GM12891 (cell line): Measurements from ENCODE around the gene CYP2W1.
"Not testable (repeated sequence)": the region's sequence is repeated elsewhere in the genome, so short reads cannot be mapped to it uniquely, and the experiment has no call there.

Source experiments
- DNase-seq: peaks from one replicate; pipeline ENCODE4 v3.0.0; 2011; ENCODE audit warnings: low spot score; ENCODE audit not compliant: insufficient read length
- FAIRE-seq: peaks from 2 replicates; lab custom pipeline; 2011; peaks lifted over from hg19 to GRCh38; lab: Jason Lieb, UNC
- PAX5 ChIP-seq: IDR thresholded peaks from 2 replicates; pipeline ENCODE4 v1.6.1; 2011; ENCODE audit warnings: low read length, moderate library complexity, mild to moderate bottlenecking; ENCODE audit not compliant: insufficient read depth, severe bottlenecking
- POLR2A ChIP-seq: IDR thresholded peaks from 2 replicates; pipeline ENCODE4 v1.6.1; 2011; ENCODE audit warnings: low read depth, low read length, control low read depth
- POLR2AphosphoS5 ChIP-seq: IDR thresholded peaks from 2 replicates; pipeline ENCODE4 v1.6.1; 2011; ENCODE audit warnings: low read depth, low read length, control low read depth
- POU2F2 ChIP-seq: IDR thresholded peaks from 2 replicates; pipeline ENCODE4 v1.6.1; 2011; ENCODE audit warnings: low read depth, mild to moderate bottlenecking, control low read depth, low read length, moderate library complexity
- SPI1 ChIP-seq: IDR thresholded peaks from 2 replicates; pipeline ENCODE4 v1.6.1; 2011; ENCODE audit warnings: low read depth, low read length, control low read depth
- TAF1 ChIP-seq: IDR thresholded peaks from 2 replicates; pipeline ENCODE4 v1.6.1; 2011; ENCODE audit warnings: low read depth, low read length, control low read depth

Gene CYP2W1

DNA sequence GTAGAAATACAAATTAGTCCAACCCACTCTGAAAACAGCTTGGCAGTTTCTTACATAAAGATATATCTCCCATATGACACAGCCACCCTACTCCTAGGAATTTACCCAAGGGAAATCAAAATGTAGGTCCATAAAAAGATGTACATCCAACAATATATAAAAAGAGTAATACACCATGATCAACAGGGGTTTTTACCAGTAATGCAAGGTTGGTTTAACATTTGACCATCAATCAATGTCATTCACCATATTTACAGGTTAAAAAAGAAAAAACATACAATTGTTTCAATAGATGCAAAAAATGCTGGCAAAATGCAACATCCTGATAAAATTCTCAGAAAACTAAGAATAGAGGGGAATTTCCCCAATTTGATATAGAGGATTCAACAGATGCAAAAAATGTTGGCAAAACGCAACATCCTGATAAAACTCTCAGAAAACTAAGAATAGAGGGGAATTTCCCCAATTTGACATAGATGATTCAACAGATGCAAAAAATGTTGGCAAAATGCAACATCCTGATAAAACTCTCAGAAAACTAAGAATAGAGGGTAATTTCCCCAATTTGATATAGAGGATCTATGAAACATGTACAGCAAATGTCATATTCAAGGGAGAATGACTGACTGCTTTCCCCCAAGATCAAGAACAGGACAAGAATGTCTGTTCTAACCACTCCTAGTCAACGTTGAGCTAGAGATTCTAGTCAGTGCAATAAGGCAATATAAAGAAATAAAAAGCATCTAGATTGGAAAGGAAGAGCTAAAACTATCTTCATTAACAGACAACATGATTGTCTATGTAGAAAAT lies 42.2 kb upstream of the CYP2W1 start:
- FAIRE-seq: no peak
- DNase-seq: no peak
- TF ChIP-seq POU2F2 (no peak), POLR2AphosphoS5 (no peak), TAF1 (no peak), POLR2A (no peak), PAX5 (no peak), SPI1 (no peak)

DNA sequence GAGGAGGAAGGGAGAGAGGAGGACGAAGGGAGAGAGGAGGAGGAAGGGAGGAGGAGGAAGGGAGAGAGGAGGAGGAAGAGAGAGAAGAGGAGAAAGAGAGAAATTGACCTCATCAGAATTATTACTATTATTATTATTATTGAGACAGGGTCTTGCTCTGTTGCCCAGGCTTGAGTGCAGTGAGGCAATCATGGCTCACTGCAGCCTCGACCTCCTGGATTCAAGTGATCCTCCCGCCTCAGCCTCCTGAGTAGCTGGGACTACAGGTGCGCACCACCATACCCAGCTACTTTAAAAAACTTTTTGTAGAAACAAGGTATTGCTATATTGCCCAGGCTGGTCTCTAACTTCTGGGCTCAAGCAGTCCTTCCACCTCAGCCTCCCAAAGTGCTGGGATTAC lies 39.2 kb upstream of the CYP2W1 start:
- DNase-seq, FAIRE-seq: not testable (repeated sequence)

DNA sequence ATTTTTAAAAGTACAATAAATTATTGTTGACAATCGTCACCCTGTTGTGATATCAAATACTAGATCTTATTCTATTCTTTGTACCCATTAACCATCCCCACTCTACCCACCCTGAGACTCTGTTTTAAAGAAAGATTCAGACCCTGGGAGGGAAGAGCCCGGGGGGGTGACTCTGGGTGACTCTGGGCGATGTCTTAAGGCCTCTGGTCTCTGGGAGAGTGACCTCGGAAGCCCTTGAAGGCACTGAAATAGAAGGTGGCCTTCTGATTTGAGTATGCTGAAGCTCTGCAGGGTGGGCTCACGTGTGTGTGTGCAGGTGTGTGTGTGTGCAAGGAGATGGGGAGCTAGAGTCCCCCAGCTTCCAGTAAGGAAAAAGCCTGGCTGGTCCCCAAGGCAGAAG lies 38.2 kb upstream of the CYP2W1 start:
- no peak for TF ChIP-seq POLR2A
- no peak for TF ChIP-seq TAF1
- no peak for TF ChIP-seq SPI1
- TF ChIP-seq POLR2AphosphoS5: no peak
- no peak for TF ChIP-seq PAX5
- no peak for DNase-seq
- no peak for FAIRE-seq

DNA sequence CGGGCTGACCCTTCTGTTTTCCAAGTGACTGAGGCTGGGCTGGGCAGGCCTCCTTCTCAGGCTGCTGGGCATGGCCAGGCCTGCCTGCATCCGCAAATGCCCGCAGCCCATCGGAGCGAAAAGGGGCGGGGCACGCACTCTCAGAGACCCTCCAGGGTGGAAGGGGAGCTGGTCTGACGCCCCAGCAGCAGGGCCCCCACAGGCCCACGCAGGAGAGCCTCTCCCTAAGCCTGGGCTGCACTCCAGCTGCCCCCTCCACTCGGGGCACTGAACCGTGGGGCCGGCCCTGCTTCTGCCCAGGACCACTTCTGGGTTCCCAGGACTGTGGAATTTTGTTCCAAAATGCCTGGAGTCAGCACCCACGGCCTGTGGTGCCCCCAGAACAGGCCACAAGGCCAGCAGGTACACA lies 37.8 kb upstream of the CYP2W1 start:
- DNase-seq (no peak), FAIRE-seq (no peak)
- TF ChIP-seq PAX5: no peak
- no peak for TF ChIP-seq POU2F2
- TF ChIP-seq TAF1: no peak
- no peak for TF ChIP-seq SPI1
- TF ChIP-seq POLR2AphosphoS5: no peak
- TF ChIP-seq POLR2A: no peak

DNA sequence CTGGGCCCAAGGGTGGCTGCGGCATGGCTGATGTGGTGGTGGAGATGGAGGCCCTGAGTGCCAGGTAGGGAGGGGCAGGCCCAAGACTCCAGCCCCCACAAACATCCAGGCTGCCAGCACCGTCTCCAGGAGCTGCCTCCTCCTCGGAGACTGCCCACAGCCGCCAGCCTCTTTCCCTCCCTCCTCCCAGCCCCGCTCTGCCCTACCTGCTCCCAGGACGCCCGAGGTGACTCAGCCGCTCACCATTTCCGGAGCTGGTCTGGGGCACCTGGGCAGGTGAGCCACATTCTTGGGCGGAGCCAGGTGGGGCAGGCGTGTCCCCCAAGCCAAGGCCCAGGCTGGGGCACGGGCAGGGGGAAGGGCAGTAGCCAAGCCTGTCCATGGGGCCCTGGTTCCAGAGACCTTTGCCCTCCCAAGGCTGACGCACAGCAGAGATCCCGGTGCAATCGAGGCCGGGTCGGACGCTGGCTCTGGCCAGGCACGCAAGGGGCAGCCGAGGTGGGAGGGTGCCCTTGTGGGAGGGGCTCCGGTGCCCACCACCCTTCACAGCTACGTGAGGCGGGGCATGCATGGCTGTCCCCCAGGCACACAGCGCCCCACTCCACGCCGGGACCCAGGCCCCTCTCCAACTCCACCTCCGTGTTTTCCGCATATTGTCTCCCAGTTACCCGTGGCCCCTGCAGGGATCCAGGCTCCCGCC lies 37.3 kb upstream of the CYP2W1 start:
- no peak for FAIRE-seq
- TF ChIP-seq POU2F2: no peak
- no peak for TF ChIP-seq POLR2AphosphoS5
- TF ChIP-seq POLR2A: no peak
- no peak for TF ChIP-seq SPI1
- no peak for TF ChIP-seq TAF1
- TF ChIP-seq PAX5: no peak
- DNase-seq: no peak

DNA sequence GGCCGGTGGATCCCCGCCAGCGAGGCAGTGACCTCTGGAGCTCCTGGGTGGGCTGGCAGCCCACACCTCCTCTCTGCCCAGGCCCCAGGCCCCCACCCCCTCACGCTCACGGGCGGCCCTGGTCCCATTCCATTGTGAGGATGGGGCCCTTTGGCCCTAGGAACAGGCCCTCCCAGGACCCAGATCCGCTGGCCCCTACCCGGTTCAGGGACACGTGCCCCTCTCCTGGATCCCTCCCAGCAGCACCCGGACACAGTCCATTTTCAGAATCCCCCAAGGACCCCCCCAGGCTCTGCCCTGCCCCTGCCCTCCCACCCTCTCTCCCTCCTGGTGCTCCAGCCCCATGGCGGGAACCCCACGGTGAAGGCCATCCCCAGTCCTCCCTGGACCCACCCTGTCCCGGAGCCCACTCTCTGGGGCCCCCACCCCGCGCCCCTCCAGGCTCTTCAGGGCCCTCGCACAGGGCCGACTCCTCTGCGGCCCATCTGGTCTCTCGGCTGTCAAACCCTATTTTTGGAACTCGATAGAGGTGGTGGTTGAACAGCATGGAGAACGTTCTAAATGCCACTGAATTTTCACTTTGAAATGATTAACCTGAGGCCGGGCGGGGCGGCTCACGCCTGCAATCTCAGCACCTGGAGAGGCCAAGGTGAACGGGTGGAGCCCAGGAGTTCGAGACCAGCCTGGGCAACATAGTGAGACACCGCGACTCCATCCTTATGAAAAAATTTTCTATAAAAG lies 36.6 kb upstream of the CYP2W1 start:
- DNase-seq (no peak), FAIRE-seq (no peak)
- TF ChIP-seq TAF1 (no peak), PAX5 (no peak), POLR2AphosphoS5 (no peak), POLR2A (no peak), SPI1 (no peak), POU2F2 (no peak)

DNA sequence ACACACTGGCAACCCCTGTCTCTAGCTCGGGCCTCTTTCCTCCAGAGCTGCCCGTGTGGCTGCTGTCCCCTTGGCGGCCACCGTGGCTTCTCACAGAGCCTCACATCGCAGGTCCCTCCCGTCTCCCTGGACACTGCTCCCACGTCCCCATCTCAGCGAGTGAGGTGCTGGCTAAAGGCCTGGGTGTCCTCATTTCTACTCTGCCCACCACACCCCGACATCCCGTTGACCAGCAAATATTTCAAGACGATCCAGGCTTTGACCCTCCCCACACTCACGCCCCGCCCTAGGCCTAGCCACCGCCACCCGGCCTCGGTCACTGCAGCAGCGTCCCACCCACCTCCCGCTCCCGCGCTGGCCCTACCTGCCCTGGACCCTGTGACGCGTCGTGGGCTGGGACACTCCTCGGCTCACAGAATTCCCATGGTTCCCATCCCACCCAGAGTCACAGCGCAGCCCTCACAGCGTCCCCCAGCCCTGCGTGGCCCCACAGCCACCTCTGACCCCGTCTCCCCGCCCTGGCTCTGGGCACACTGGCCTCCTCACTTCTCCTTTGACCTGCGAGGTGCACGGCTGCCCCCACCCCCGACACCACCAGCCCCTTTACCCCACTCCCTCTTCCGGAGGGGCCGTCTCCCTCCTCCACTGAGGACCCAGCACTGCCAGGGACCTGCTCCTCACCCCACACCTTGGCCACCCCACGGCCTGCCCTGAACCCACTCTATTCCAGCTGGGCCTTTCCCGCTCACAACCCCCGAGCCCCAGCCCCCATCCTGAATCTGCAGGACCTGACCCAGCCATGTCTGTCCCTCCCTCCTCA lies 35.4 kb upstream of the CYP2W1 start:
- no peak for TF ChIP-seq POLR2AphosphoS5
- no peak for TF ChIP-seq PAX5
- TF ChIP-seq TAF1: no peak
- TF ChIP-seq POU2F2: no peak
- TF ChIP-seq SPI1: no peak
- TF ChIP-seq POLR2A: no peak
- DNase-seq: no peak
- FAIRE-seq: no peak

DNA sequence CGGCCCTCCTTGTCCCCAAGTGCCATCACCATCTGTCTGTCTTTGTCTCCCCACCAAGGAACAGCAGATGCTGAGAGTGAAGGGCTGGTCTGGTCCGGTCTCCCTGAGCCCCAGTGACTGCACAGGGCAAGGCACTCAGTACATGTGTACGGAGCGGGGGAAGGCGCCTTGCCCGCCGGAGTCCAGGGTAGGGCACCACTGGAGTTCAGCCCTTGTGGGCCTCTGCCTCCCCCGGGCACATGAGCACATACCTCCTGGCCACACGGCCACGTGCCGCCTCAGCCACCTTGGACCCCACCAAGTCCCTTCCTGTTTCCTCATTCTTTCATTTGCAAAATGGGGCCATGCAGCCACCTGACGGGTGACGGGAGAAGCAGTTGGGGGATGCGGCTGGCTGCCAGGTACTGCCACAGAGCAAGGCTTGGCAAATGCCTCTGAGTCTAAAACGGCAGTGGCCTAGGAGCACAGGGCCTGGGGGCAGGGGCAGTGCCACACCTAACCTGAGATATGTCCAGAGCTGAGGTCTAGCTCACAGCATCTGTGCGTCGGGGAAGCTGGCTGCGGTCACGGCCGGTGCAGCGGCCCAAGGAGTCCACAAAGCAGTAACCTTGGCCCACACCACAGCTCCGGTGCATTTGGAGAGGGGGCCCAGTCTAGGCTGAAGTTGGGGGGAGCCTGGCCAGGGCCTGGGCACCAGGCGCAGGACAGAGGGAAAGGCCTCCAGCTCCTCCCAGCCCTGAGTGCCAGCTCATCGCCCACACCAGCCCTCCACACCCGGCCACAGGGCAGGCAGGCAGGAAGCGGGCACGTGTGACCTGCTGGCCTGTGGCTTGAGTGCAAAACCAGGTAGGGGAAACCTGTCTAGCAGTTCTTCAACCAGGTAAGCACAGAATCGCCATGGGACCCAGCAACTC lies 33.7 kb upstream of the CYP2W1 start:
- TF ChIP-seq PAX5: no peak
- TF ChIP-seq TAF1: no peak
- no peak for TF ChIP-seq POU2F2
- no peak for TF ChIP-seq POLR2AphosphoS5
- no peak for TF ChIP-seq POLR2A
- TF ChIP-seq SPI1: no peak
- FAIRE-seq (peak; percentile 55), DNase-seq (no peak)
